Ecto neural progenitor cell (in vitro differentiated cells): ENCODE measurements around the gene ROR2.
A peak's percentile ranks its signal among the peaks of the same experiment; 100 is the strongest.

Experiments
- DNase-seq: peaks from one replicate; pipeline ENCODE4 v3.0.0-alpha.2; 2018; ENCODE audit warnings: low spot score

The ROR2 gene

DNA sequence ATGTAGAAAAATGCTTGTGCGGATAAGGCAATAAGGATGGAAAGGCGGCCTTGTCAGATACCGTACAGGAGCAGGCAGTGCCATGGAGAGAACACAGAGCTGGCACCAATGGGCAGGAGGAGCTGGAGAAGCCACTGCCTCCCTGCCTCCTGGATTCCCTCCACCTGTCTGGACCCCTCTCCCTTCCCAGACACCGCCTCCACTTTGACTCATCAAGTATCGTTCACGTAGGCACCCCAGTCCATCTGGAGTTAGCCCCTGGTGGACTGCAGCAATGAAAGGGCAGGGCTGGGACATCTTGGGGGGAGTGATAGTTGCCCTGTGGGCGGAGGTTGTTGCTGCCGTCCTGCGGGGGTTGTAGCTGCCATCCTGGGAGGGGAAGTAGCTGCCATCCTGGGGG is 232.0 kb downstream of the ROR2 start:
- no peak for DNase-seq

DNA sequence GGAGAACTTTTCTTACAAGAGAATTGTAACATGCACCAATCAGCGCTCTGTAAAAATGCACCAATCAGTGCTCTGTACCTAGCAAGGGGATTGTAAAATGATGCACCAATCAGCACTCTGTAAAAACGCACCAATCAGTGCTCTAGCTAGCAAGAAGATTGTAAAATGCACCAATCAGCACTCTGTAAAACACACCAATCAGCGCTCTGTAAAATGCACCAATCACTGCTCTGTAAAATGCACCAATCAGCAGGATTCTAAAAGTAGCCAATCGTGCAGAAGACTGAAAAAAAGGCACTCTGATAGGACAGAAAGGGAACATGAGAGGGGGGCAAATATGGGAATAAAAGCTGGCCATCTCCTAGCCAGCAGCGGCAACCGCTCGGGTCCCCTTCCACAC is 233.2 kb downstream of the ROR2 start:
- DNase-seq, result no peak

DNA sequence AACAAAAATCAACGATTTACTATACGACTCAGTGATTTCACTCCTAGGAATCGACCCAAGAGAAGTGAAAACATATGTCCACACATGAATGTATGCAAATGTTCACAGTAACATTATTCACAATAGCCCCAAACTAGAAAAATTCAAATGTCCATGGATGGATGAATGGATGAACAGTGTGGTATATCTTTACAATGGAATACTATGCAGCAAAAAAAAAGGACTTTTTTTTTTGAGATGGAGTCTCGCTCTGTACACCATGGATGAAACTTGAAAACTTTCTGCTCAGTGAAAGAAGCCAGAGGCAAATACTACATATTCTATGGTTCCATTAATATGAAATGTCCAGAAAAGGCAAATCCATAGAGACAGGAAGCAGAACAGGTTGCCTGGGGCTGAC is 233.8 kb downstream of the ROR2 start:
- DNase-seq, result no peak

DNA sequence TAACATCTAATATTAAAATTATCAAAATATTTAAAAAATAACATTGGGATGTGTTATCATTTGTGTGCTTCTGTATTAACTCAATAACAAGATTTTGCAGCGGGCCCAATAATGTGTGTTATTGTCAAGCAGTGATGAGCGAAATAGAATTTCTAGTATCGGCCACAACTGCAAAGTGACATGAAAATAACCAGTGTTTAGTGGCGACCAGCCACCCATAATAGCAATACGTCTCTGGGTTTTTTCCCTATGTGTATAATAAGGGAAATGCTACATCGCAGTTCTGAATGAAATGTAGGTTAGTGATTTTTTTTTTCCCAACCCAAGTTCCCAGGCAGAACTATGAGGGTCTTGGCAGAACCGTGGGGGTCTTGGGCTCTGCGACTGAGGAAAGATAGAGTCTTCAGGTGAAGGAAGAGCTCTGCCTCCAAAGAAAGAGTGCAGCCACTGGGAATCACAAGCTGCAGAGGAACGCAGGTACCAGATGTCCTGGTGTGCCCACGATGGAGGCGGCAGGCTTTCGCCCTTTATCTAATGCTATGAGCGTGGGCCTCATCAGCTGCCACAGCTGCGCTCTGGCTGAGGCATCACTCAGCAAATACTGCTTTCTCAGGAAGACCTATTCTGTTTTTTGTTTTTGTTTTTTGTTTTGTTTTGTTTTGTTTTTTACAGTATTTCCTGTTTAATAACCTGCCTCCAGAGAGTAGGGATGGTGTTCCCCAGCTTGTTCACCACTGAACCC is 235.0 kb downstream of the ROR2 start:
- DNase-seq, result no peak

DNA sequence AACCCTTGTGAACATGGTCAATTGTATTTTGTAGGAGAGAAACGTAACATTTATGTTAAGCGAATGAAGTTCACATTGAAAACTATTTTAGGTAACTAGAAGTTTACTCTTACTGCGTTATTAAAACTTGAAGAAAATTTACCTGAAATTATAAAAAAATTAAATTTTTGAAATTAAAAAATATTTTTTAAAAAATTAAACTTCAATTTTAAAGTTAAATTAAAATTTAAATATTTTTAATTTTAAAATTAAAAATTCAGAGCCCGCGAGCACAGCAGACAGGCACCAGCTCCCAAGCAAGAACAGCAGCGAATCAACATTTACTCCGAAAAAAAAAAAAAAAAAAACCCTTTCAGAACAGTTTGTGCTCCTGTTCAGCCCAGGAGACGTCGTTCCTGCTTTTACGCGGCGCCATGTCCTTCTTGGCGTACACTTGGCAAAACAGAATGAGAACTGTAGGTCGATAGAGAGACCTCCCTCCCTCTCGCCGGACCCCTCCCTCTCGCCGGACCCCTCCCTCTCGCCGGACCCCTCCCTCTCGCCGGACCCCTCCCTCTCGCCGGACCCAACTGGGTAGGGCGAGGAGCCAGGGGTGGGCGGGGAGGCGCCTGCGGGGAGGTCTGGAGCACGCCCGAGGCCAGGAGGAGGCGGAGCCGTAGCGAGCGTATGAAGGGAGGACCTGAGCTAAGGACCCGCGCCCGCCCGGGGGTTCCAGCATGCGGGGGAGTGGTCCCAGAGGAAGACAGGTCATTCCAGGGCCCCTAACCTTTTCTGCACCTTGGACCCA is 235.8 kb downstream of the ROR2 start:
- peak; percentile 83 for DNase-seq

- no peak for DNase-seq
Observed at GRCh38 chr9:91712811-91713210, 237.2 kb downstream of the ROR2 start.

GRCh38 chr9:91711755-91712601 is 238.1 kb downstream of the ROR2 start:
- no peak for DNase-seq

DNA sequence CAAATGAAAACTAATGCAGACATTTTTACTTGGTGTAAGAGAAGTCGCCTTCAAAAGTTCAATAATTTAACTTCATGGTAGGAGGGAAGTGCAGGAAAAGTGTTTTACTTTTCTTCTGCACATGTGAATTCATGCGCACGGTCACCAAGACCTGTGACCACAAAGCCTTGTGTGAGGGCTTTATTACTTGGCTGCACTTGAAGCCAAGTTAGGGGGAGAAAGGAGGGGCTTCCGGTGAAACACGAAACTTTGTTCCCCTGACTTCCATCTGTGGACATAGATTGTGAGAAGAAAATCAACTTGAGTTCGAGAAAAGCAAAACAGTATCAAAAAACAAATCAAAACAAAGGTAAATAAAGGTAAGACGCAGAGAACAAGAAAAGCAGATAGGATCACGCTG is 239.9 kb downstream of the ROR2 start:
- no peak for DNase-seq

GRCh38 chr9:91705386-91705785 is 244.6 kb downstream of the ROR2 start:
- no peak for DNase-seq

DNA sequence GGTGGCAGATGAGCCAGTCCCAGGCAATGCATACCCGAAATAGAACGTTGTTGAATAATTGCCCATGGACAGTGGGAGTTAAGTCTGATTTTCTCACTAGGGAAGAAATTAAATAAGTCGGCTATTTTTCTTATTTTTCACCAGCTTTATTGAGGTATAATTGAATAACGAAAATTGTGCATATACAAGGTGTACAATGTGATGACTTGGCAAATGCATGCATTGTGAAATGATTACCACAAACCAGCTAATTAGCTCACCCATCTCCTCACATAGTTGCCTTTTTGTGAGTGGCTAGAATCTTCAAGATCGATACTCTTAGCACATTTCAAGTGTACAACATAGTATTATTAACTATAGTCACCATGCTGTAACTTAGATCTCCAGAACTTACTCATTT is 249.6 kb downstream of the ROR2 start:
- DNase-seq, result no peak

DNA sequence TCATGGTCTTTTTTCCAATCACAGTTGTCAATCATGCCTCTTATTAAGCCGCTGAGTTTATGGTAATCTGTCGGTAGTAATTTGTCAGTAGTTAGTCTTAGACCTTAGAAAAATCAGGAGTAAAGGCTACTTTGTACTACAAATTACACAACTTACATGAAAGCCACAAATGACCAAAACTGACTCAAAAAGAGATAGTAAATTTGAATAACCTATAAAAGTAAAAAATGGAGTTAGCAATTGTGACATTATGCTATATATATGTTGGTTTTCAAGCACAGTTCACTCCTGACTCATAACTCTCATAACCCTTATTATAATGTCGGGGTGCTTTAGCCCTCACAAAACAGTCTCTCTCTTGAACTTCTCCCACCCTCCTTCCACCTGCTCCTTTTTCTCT is 251.8 kb downstream of the ROR2 start:
- no peak for DNase-seq

DNA sequence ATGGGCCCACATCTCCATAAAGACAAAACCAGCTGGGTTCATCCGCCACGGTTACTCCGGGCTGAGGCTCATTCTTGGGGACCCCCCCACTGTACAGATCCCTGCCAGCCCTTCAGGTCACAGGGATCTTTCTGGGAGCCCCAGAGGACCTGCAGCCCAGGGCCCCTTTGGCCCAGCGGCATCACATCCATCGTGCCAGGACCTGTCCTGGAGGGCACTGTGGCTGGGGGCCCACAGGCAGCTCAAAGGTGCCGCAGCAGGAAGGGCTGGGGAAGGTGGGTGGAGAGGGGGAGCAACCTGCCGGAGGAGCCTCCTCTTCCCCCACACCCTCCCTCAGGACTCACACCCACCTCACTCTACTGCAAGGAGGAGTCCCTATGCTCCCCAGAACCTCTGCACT is 252.8 kb downstream of the ROR2 start:
- DNase-seq, result no peak

GRCh38 chr9:91694081-91694870 is 255.8 kb downstream of the ROR2 start:
- no peak for DNase-seq

GRCh38 chr9:91693226-91693625 is 256.8 kb downstream of the ROR2 start:
- no peak for DNase-seq

DNA sequence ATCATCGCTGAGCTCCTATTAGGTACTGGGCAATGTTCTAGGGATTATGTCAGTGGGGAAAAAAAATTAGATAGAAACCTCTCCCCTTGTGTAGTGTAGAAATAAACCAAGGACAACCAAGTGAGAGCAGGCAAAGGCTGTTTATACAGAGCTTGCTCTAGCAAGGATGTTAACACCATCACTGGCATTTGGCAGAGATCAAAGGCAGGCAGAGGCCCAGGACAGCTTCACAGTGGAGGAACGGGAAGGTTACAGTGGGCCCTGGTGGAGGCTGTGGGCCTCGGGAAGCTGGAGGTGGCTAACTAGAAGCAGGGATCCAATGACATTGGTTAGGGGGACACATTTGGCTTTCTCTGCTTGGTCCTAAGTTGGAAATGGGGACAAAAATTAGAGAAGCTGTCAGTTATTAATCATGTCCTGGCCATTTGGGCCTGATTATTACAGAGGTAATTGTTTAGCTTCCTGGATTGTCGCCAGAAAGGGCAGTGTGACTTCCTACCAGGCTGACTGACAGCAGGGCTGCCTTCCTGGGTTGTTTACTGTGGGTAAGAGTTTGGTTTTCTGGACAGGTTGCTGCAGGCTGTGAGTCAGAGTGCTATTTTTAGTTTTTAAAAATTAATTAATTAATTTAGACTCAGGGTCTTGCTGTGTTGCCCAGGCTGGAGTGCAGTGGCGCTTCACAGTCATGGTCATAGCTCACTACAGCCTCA is 259.3 kb downstream of the ROR2 start:
- DNase-seq, result no peak

GRCh38 chr9:91689006-91689405 is 261.0 kb downstream of the ROR2 start:
- DNase-seq, result no peak

DNA sequence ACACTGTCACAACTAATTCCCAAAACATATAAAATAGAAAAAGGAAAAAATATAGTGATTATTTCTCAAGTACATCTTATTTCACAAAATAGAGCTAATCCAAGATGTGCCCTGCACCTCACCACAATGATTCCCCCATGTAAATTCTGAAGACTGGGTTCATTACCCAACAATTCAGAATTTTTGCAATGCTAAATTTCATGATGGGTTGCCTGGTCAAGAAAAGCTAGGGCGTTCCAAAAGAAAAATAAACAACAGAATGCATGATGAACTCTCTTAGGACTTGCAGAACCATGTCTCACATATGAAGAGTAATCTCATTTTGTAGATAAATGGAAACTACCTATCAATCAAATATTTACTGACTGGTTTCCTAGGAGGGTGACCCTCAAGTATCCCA is 266.8 kb downstream of the ROR2 start:
- DNase-seq, result no peak

- DNase-seq, result no peak
Observed at GRCh38 chr9:91682806-91683205, 267.2 kb downstream of the ROR2 start.

DNA sequence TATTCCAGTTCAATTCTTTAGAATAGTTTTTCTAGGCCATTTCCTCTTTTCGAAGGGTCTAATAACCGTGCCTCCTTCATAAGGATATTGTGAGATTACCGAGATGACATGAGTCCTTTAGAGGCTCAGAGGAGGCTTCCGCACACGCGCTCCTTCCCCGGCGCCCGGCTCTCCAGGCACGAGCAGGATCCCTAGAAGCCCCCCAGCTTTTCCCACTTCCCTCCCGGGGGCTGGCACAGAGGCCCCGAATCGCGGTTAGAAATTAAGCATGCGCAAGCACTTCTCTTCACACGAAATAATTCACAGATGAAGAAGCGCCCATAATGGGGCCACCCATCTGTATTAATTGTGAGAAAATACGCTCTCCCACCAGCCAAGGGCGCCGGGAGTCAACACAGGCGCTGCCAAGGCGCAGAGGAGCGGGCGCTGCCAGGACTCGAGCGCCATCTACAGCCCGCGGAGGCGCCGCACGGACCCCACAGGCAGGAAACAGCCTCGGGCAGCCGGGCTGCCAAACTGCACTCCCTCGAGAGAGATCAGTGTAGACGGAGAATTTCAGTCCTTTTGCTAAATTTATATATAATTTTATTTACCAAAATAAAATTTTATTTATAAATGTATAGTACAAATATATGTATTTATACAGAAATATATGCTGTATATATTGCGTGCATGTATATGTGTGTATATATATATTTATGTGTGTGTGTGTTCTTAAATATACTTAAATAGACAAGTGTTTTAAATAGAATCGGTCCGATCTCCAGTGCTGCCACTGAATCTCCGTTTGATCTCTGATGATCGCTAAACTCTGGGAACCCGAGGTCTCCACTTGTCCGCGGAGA is 268.3 kb downstream of the ROR2 start:
- DNase-seq, result peak; percentile 87

DNA sequence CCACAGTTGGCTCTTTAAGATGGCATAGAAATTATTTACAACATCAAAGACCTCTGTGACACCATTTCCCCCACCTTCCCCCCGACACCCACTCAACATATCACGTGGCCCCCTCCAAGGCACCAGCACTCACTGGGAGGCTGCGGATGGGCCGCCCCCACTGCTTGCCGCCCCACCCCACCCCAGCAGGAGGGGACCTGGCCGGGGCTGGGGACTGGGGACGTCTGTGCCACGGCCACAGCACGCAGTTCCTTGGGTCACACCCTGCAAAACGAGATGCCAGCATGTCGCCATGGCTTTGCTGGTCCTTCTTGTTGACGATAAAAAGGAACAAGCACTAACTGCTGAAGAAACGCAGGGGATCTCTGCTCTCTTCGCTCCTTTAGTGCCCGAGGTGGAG is 269.0 kb downstream of the ROR2 start:
- DNase-seq, result no peak
